CD4-positive, alpha-beta T cell treated with Interleukin-21 for 1 hour (primary cell): ENCODE data around the gene WTIP.
"Not testable (repeated sequence)": the region's sequence is repeated elsewhere in the genome, so short reads cannot be mapped to it uniquely, and the experiment has no call there.

Source experiments
- DNase-seq: peaks from one replicate; pipeline ENCODE4 v3.0.0-alpha.2; 2020

The WTIP gene

GRCh38 chr19:34504273-34504808, 22.8 kb downstream of the WTIP start:
- DNase-seq: no peak

- DNase-seq: no peak
Measured at GRCh38 chr19:34504809-34505291, 23.3 kb downstream of the WTIP start.

- DNase-seq: no peak
Measured at GRCh38 chr19:34505321-34506025, 23.9 kb downstream of the WTIP start.

GRCh38 chr19:34506026-34506370, 24.4 kb downstream of the WTIP start:
- DNase-seq: no peak

GRCh38 chr19:34507414-34508067, 26.0 kb downstream of the WTIP start:
- DNase-seq: no peak

- no peak for DNase-seq
Measured at GRCh38 chr19:34508540-34508939, 27.0 kb downstream of the WTIP start.

- DNase-seq: not testable (repeated sequence)
Measured at GRCh38 chr19:34510904-34511303, 29.3 kb downstream of the WTIP start.

GRCh38 chr19:34512254-34512822, 30.8 kb downstream of the WTIP start:
- no peak for DNase-seq

GRCh38 chr19:34513767-34514166, 32.2 kb downstream of the WTIP start:
- no peak for DNase-seq

- no peak for DNase-seq
Measured at GRCh38 chr19:34519602-34520001, 38.0 kb downstream of the WTIP start.

- no peak for DNase-seq
Measured at GRCh38 chr19:34523408-34523807, 41.9 kb downstream of the WTIP start.

- DNase-seq: no peak
Measured at GRCh38 chr19:34525001-34525400, 43.4 kb downstream of the WTIP start.

GRCh38 chr19:34534206-34534605, 52.6 kb downstream of the WTIP start:
- no peak for DNase-seq

GRCh38 chr19:34539396-34539795, 57.8 kb downstream of the WTIP start:
- no peak for DNase-seq

- no peak for DNase-seq
Measured at GRCh38 chr19:34540811-34541557, 59.4 kb downstream of the WTIP start.

- DNase-seq: no peak
Measured at GRCh38 chr19:34549833-34550232, 68.3 kb downstream of the WTIP start.

- DNase-seq: no peak
Measured at GRCh38 chr19:34555447-34555846, 73.9 kb downstream of the WTIP start.

GRCh38 chr19:34556488-34556887, 74.9 kb downstream of the WTIP start:
- no peak for DNase-seq

- no peak for DNase-seq
Measured at GRCh38 chr19:34559045-34559444, 77.5 kb downstream of the WTIP start.

GRCh38 chr19:34560229-34560628, 78.7 kb downstream of the WTIP start:
- no peak for DNase-seq
